MCF 10A (cell line): Measurements from ENCODE around the gene MPRIP. TPM values are rescaled to one million over a fixed set of nuclear protein-coding genes. Genes with fewer than 3 reads are reported as not detected.

ENCODE experiments used
- BruUV-seq: library from RNA; stranded (reverse); fragments of 400-500 nt; replicated peaks from 2 replicates; lab custom pipeline; 2021; lab: Mats Ljungman, UMichigan
- CTCF ChIA-PET: fragments of 300-600 bp; sonication (Branson Sonifier 250); formaldehyde crosslinking; extraction: SDS; loops from one replicate; lab custom pipeline; 2021; ENCODE audit warnings: antibody characterized with exemption, inconsistent platforms; lab: Yijun Ruan, JAX
- POLR2A ChIA-PET: fragments of 300-600, 350-650 bp; sonication (Branson Sonifier 250); formaldehyde crosslinking; extraction: SDS; loops from one replicate; lab custom pipeline; 2020; ENCODE audit warnings: antibody characterized with exemption, inconsistent platforms; lab: Yijun Ruan, JAX
- DNase-seq: peaks from one replicate; pipeline ENCODE4 v3.0.0-alpha.2; 2018; ENCODE audit not compliant: unreplicated experiment
- H3K27ac Mint-ChIP-seq: one replicate; pipeline ENCODE4 v1.8.0; 2022; ENCODE audit warnings: mild to moderate bottlenecking, low read depth, mixed read lengths; ENCODE audit not compliant: unreplicated experiment
- H3K27me3 Mint-ChIP-seq: one replicate; pipeline ENCODE4 v1.8.0; 2022; ENCODE audit warnings: mixed read lengths; ENCODE audit not compliant: insufficient read depth, unreplicated experiment
- H3K36me3 Mint-ChIP-seq: one replicate; pipeline ENCODE4 v1.8.0; 2022; ENCODE audit warnings: mild to moderate bottlenecking, moderate library complexity, mixed read lengths; ENCODE audit not compliant: insufficient read depth, unreplicated experiment
- H3K4me1 Mint-ChIP-seq: one replicate; pipeline ENCODE4 v1.8.0; 2022; ENCODE audit warnings: mixed read lengths; ENCODE audit not compliant: insufficient read depth, unreplicated experiment
- H3K4me3 Mint-ChIP-seq: one replicate; pipeline ENCODE4 v1.8.0; 2022; ENCODE audit warnings: mild to moderate bottlenecking, moderate library complexity, mixed read lengths; ENCODE audit not compliant: unreplicated experiment
- H3K9me3 Mint-ChIP-seq: one replicate; pipeline ENCODE4 v1.8.0; 2022; ENCODE audit warnings: mixed read lengths; ENCODE audit not compliant: unreplicated experiment
- CTCF ChIP-seq: fragments of 200-600 bp; IDR thresholded peaks from one replicate; pipeline ENCODE4 v1.8.0; 2022; ENCODE audit warnings: antibody characterized with exemption, mild to moderate bottlenecking; ENCODE audit not compliant: unreplicated experiment
- intact Hi-C: fragments of 100-400 bp; cut with micrococcal nuclease; formaldehyde crosslinking; loops from 2 replicates; pipeline ENCODE4 v1.14.1; 2022
- total RNA-seq: library from RNA; stranded (reverse); gene quantifications from 2 replicates; pipeline ENCODE4 v1.2.3, GENCODE V29; 2022

MPRIP gene
- total RNA-seq, 1 experiment from 2014 or later = 230 TPM

GRCh38 chr17:17127730-17128291 lies 85.6 kb downstream of the MPRIP start:
- intact Hi-C loops = no loop called here
- BruUV-seq = no TSS peak
- CTCF ChIA-PET = interaction anchor here (0.5 to 0.6 kb wide), 3 partner anchors 87 to 480 kb away, joined by 3 to 5 read pairs (median 4); no protein-coding TSS in a partner anchor
- DNase-seq = no peak
- POLR2A ChIA-PET = no interaction called here
- Mint-ChIP-seq H3K36me3 (peaks cover 29% of the 10 kb centered on the region), H3K4me3 (no peak overlapping the region), H3K27ac (no peak overlapping the region), H3K9me3 (no peaks in the 10 kb centered on the region), H3K4me1 (peaks cover 9% of the 10 kb centered on the region), H3K27me3 (no peaks in the 10 kb centered on the region)
- no peak for TF ChIP-seq CTCF

- Mint-ChIP-seq H3K4me3 (no peak overlapping the region), H3K27me3 (no peaks in the 10 kb centered on the region), H3K36me3 (peaks cover 27% of the 10 kb centered on the region), H3K27ac (no peak overlapping the region), H3K9me3 (no peaks in the 10 kb centered on the region), H3K4me1 (peaks cover 6% of the 10 kb centered on the region)
- ChIA-PET POLR2A (interaction anchor here (0.6 kb wide), 1 partner anchor 39 kb away, joined by 3 read pairs; no protein-coding TSS in a partner anchor), CTCF (no interaction called here)
- no TSS peak for BruUV-seq
- no peak for TF ChIP-seq CTCF
- intact Hi-C loops = no loop called here
- no peak for DNase-seq
These were observed 86.3 kb downstream of the MPRIP start for GRCh38 chr17:17128476-17129075.

GRCh38 chr17:17129466-17129865 lies 87.2 kb downstream of the MPRIP start:
- Mint-ChIP-seq H3K36me3 (peaks cover 27% of the 10 kb centered on the region), H3K27me3 (no peaks in the 10 kb centered on the region), H3K4me1 (peaks cover 6% of the 10 kb centered on the region), H3K4me3 (no peak overlapping the region), H3K27ac (no peak overlapping the region), H3K9me3 (no peaks in the 10 kb centered on the region)
- no TSS peak for BruUV-seq
- intact Hi-C loops = no loop called here
- DNase-seq = no peak
- CTCF ChIA-PET = no interaction called here
- POLR2A ChIA-PET = no interaction called here
- TF ChIP-seq CTCF = no peak

GRCh38 chr17:17130077-17130844 lies 88.0 kb downstream of the MPRIP start:
- no peak overlapping the region for H3K27ac Mint-ChIP-seq
- ChIA-PET POLR2A (no interaction called here), CTCF (interaction anchor here (0.8 kb wide), 2 partner anchors 22 to 97 kb away, joined by 3 read pairs; no protein-coding TSS in a partner anchor)
- no peaks in the 10 kb centered on the region for H3K9me3 Mint-ChIP-seq
- no peak for TF ChIP-seq CTCF
- no peaks in the 10 kb centered on the region for H3K27me3 Mint-ChIP-seq
- H3K4me3 Mint-ChIP-seq = no peak overlapping the region
- peaks cover 6% of the 10 kb centered on the region for H3K4me1 Mint-ChIP-seq
- DNase-seq = no peak
- BruUV-seq = no TSS peak
- intact Hi-C loops = no loop called here
- peaks cover 27% of the 10 kb centered on the region for H3K36me3 Mint-ChIP-seq
